ENCODE data around the gene SMYD3.

The SMYD3 gene

DNA sequence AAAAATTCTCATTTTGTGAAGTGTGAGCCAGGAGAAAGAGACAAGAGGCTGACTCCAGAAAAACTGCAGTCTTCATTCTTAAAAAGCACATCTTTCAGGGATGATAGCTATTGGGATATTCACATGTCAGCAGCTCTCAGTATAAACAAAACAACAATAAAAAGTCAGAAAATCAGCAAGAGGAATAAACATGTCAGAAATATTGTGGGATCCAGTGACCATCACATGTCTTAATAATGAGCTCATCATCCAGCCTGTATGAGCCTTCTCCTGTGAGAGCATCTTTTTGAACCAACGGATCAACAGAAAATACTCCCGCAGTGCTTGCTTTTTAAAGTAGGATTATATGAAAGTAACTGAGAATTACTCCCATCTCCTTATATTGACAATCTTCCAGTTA, 241.6 kb downstream of the SMYD3 start:
- no peak overlapping the region for H3K23ac ChIP-seq (ENCODE audit: low read length in 2 of 2)
- no peak overlapping the region for H3K9ac ChIP-seq (ENCODE audit: low read length)
- no peaks in the 10 kb centered on the region for H3K36me3 ChIP-seq (ENCODE audit: control insufficient read depth in 1 of 2, insufficient read depth in 2 of 2, low read depth in 1 of 2, low read length in 2 of 2)
- peaks cover 2% of the 10 kb centered on the region for H3K4me1 ChIP-seq (ENCODE audit: control insufficient read depth, insufficient read depth, low read depth, low read length)
- H3K9me3 ChIP-seq (ENCODE audit: control insufficient read depth, low read length) = no peaks in the 10 kb centered on the region
- H3K14ac ChIP-seq (ENCODE audit: low read length in 2 of 2) = no peak overlapping the region
- H3K4me2 ChIP-seq (ENCODE audit: low read length, poor library complexity, severe bottlenecking) = no peak overlapping the region
- H2AFZ ChIP-seq (ENCODE audit: low read depth, low read length) = no peak overlapping the region
- no peak overlapping the region for H4K91ac ChIP-seq (ENCODE audit: low read length)
- no peak overlapping the region for H3K4me3 ChIP-seq (ENCODE audit: insufficient read depth in 1 of 2, low read depth in 1 of 2, low read length in 2 of 2)
- H2AK5ac ChIP-seq (ENCODE audit: low read length, severe bottlenecking) = no peak overlapping the region
- peaks cover 1% of the 10 kb centered on the region for H3K79me1 ChIP-seq (replicated peaks; ENCODE audit: low read length, poor library complexity, severe bottlenecking)
- H4K8ac ChIP-seq (ENCODE audit: low read length) = no peak overlapping the region
- no peak overlapping the region for H2BK5ac ChIP-seq (ENCODE audit: low read depth, low read length, poor library complexity, severe bottlenecking)
- no peak overlapping the region for H3K4ac ChIP-seq (ENCODE audit: low read depth in 1 of 2, low read length in 2 of 2)
- no peaks in the 10 kb centered on the region for H3K27me3 ChIP-seq (ENCODE audit: control insufficient read depth in 1 of 2, insufficient read depth in 1 of 2, low read length in 2 of 2)
- peak; percentile 62 for DNase-seq
- H3K27ac ChIP-seq (ENCODE audit: low read length, poor library complexity, severe bottlenecking) = no peak overlapping the region
- H3K18ac ChIP-seq (ENCODE audit: low read depth in 1 of 2, low read length in 2 of 2) = no peak overlapping the region
- no peak overlapping the region for H2BK12ac ChIP-seq (ENCODE audit: low read length in 2 of 2)
- WGBS = no CpG with 5 or more reads among the region's 2 CpGs
- no peak overlapping the region for H2BK120ac ChIP-seq (ENCODE audit: low read depth, low read length)
- no peak overlapping the region for H2BK15ac ChIP-seq (ENCODE audit: low read depth, poor library complexity, severe bottlenecking)

DNA sequence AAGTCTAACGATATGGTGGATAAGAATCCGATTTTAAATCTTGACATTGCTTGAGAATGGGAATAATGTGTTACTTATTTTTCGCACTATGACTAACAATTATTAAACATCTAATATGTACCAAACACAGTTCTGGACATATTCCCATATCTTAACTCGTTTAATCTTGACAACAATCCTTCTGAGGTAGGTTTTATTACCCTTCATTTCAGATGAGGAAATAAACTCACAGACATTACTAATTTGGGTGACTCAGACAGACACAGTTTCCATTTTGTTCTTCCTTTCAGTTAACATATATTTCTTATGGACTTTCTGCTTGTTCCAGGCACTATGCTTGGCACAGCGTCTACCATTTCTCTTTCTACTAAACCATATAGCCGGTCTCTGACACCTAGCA, 244.8 kb downstream of the SMYD3 start:
- H3K9ac ChIP-seq (ENCODE audit: low read length) = no peak overlapping the region
- no peak overlapping the region for H2AFZ ChIP-seq (ENCODE audit: low read depth, low read length)
- WGBS = 92% methylated on average over 4 of the region's 6 CpGs
- H3K79me1 ChIP-seq (replicated peaks; ENCODE audit: low read length, poor library complexity, severe bottlenecking) = no peaks in the 10 kb centered on the region
- H4K91ac ChIP-seq (ENCODE audit: low read length) = no peak overlapping the region
- H2BK12ac ChIP-seq (ENCODE audit: low read length in 2 of 2) = no peak overlapping the region
- H4K8ac ChIP-seq (ENCODE audit: low read length) = no peak overlapping the region
- no peak overlapping the region for H3K18ac ChIP-seq (ENCODE audit: low read depth in 1 of 2, low read length in 2 of 2)
- H3K4me1 ChIP-seq (ENCODE audit: control insufficient read depth, insufficient read depth, low read depth, low read length) = no peaks in the 10 kb centered on the region
- no peak overlapping the region for H3K4me3 ChIP-seq (ENCODE audit: insufficient read depth in 1 of 2, low read depth in 1 of 2, low read length in 2 of 2)
- no peaks in the 10 kb centered on the region for H3K9me3 ChIP-seq (ENCODE audit: control insufficient read depth, low read length)
- no peak overlapping the region for H3K4ac ChIP-seq (ENCODE audit: low read depth in 1 of 2, low read length in 2 of 2)
- no peak overlapping the region for H3K27ac ChIP-seq (ENCODE audit: low read length, poor library complexity, severe bottlenecking)
- DNase-seq = no peak
- no peak overlapping the region for H2AK5ac ChIP-seq (ENCODE audit: low read length, severe bottlenecking)
- H2BK120ac ChIP-seq (ENCODE audit: low read depth, low read length) = no peak overlapping the region
- no peak overlapping the region for H3K4me2 ChIP-seq (ENCODE audit: low read length, poor library complexity, severe bottlenecking)
- H3K27me3 ChIP-seq (ENCODE audit: control insufficient read depth in 1 of 2, insufficient read depth in 1 of 2, low read length in 2 of 2) = no peaks in the 10 kb centered on the region
- peaks cover 0 to 3% of the 10 kb centered on the region in 2 experiments for H3K36me3 ChIP-seq (ENCODE audit: control insufficient read depth in 1 of 2, insufficient read depth in 2 of 2, low read depth in 1 of 2, low read length in 2 of 2)
- H3K14ac ChIP-seq (ENCODE audit: low read length in 2 of 2) = no peak overlapping the region
- no peak overlapping the region for H3K23ac ChIP-seq (ENCODE audit: low read length in 2 of 2)
- H2BK5ac ChIP-seq (ENCODE audit: low read depth, low read length, poor library complexity, severe bottlenecking) = no peak overlapping the region
- no peak overlapping the region for H2BK15ac ChIP-seq (ENCODE audit: low read depth, poor library complexity, severe bottlenecking)

DNA sequence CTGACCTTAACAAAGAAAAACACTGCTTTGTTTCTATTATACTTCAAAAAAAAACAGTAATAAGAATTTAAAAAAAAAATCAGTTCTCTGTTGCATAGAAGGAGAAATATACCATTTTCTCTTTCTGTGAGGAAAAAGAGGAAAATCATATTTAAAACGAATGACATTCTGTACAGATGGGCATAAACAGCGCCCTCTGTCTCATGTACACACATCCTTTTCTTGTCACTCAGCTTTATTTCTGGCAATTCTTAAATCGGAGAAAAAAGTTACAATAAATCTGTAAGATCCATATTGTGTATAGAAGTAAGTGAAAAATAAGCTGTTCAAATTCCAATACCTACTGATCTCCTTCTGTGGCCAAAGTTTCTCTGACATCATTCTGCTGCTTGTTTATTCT, 245.4 kb downstream of the SMYD3 start:
- no peak overlapping the region for H2AFZ ChIP-seq (ENCODE audit: low read depth, low read length)
- no peak overlapping the region for H2BK15ac ChIP-seq (ENCODE audit: low read depth, poor library complexity, severe bottlenecking)
- no peak overlapping the region for H3K4me3 ChIP-seq (ENCODE audit: insufficient read depth in 1 of 2, low read depth in 1 of 2, low read length in 2 of 2)
- H2BK12ac ChIP-seq (ENCODE audit: low read length in 2 of 2) = no peak overlapping the region
- H3K79me1 ChIP-seq (replicated peaks; ENCODE audit: low read length, poor library complexity, severe bottlenecking) = no peaks in the 10 kb centered on the region
- H3K4me2 ChIP-seq (ENCODE audit: low read length, poor library complexity, severe bottlenecking) = no peak overlapping the region
- H2BK5ac ChIP-seq (ENCODE audit: low read depth, low read length, poor library complexity, severe bottlenecking) = no peak overlapping the region
- no peaks in the 10 kb centered on the region for H3K27me3 ChIP-seq (ENCODE audit: control insufficient read depth in 1 of 2, insufficient read depth in 1 of 2, low read length in 2 of 2)
- H2BK120ac ChIP-seq (ENCODE audit: low read depth, low read length) = no peak overlapping the region
- no peak overlapping the region for H3K18ac ChIP-seq (ENCODE audit: low read depth in 1 of 2, low read length in 2 of 2)
- H3K9ac ChIP-seq (ENCODE audit: low read length) = no peak overlapping the region
- H3K23ac ChIP-seq (ENCODE audit: low read length in 2 of 2) = no peak overlapping the region
- H3K9me3 ChIP-seq (ENCODE audit: control insufficient read depth, low read length) = no peaks in the 10 kb centered on the region
- H3K27ac ChIP-seq (ENCODE audit: low read length, poor library complexity, severe bottlenecking) = no peak overlapping the region
- no peak overlapping the region for H3K4ac ChIP-seq (ENCODE audit: low read depth in 1 of 2, low read length in 2 of 2)
- peaks cover 0 to 3% of the 10 kb centered on the region in 2 experiments for H3K36me3 ChIP-seq (ENCODE audit: control insufficient read depth in 1 of 2, insufficient read depth in 2 of 2, low read depth in 1 of 2, low read length in 2 of 2)
- DNase-seq = no peak
- H4K8ac ChIP-seq (ENCODE audit: low read length) = no peak overlapping the region
- no peak overlapping the region for H4K91ac ChIP-seq (ENCODE audit: low read length)
- H3K14ac ChIP-seq (ENCODE audit: low read length in 2 of 2) = no peak overlapping the region
- WGBS = no CpG with 5 or more reads among the region's 3 CpGs
- no peaks in the 10 kb centered on the region for H3K4me1 ChIP-seq (ENCODE audit: control insufficient read depth, insufficient read depth, low read depth, low read length)
- H2AK5ac ChIP-seq (ENCODE audit: low read length, severe bottlenecking) = no peak overlapping the region

DNA sequence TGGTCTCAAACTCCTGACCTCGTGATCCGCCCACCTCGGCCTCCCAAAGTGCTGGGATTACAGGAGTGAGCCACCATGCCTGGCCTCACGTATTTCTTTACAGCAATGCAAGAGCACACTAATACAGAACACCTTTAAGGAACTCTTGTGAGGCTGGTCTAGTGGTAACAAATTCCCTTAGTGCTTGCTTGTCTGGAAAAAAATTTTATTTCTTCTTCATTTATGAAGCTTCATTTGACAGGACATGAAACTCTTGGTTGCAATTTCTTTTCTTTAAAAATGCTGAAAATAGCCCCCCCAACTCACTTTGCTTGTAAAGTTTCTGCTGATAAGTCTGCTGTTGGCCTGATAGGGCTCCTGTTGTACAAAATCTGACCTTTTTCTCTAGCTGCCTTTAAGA, 248.8 kb downstream of the SMYD3 start:
- H3K4ac ChIP-seq (ENCODE audit: low read depth in 1 of 2, low read length in 2 of 2) = no peak overlapping the region
- H3K9ac ChIP-seq (ENCODE audit: low read length) = no peak overlapping the region
- H2AK5ac ChIP-seq (ENCODE audit: low read length, severe bottlenecking) = no peak overlapping the region
- no peak overlapping the region for H3K27ac ChIP-seq (ENCODE audit: low read length, poor library complexity, severe bottlenecking)
- no peak for DNase-seq
- H4K91ac ChIP-seq (ENCODE audit: low read length) = no peak overlapping the region
- H3K9me3 ChIP-seq (ENCODE audit: control insufficient read depth, low read length) = no peaks in the 10 kb centered on the region
- H3K18ac ChIP-seq (ENCODE audit: low read depth in 1 of 2, low read length in 2 of 2) = no peak overlapping the region
- H3K23ac ChIP-seq (ENCODE audit: low read length in 2 of 2) = no peak overlapping the region
- H3K36me3 ChIP-seq (ENCODE audit: control insufficient read depth in 1 of 2, insufficient read depth in 2 of 2, low read depth in 1 of 2, low read length in 2 of 2) = peaks cover 0 to 3% of the 10 kb centered on the region in 2 experiments
- no peak overlapping the region for H3K4me2 ChIP-seq (ENCODE audit: low read length, poor library complexity, severe bottlenecking)
- no peak overlapping the region for H2AFZ ChIP-seq (ENCODE audit: low read depth, low read length)
- no peaks in the 10 kb centered on the region for H3K4me1 ChIP-seq (ENCODE audit: control insufficient read depth, insufficient read depth, low read depth, low read length)
- no peak overlapping the region for H4K8ac ChIP-seq (ENCODE audit: low read length)
- no peaks in the 10 kb centered on the region for H3K27me3 ChIP-seq (ENCODE audit: control insufficient read depth in 1 of 2, insufficient read depth in 1 of 2, low read length in 2 of 2)
- no peak overlapping the region for H2BK12ac ChIP-seq (ENCODE audit: low read length in 2 of 2)
- no peak overlapping the region for H2BK15ac ChIP-seq (ENCODE audit: low read depth, poor library complexity, severe bottlenecking)
- no peaks in the 10 kb centered on the region for H3K79me1 ChIP-seq (replicated peaks; ENCODE audit: low read length, poor library complexity, severe bottlenecking)
- no peak overlapping the region for H2BK5ac ChIP-seq (ENCODE audit: low read depth, low read length, poor library complexity, severe bottlenecking)
- no peak overlapping the region for H3K4me3 ChIP-seq (ENCODE audit: insufficient read depth in 1 of 2, low read depth in 1 of 2, low read length in 2 of 2)
- 100% methylated on average over 1 of the region's 4 CpGs for WGBS
- no peak overlapping the region for H3K14ac ChIP-seq (ENCODE audit: low read length in 2 of 2)
- no peak overlapping the region for H2BK120ac ChIP-seq (ENCODE audit: low read depth, low read length)
